SK-N-SH (cell line): Measurements from ENCODE around the gene TRMT44. TPM values are rescaled to one million over a fixed set of nuclear protein-coding genes. Genes with fewer than 3 reads are reported as not detected.

Experiments used
- CTCF ChIA-PET: fragments of 300-600, 350-600 bp; formaldehyde crosslinking; extraction: SDS; loops from one replicate; lab custom pipeline; 2021; lab: Yijun Ruan, JAX
- POLR2A ChIA-PET: fragments of 350-600 bp; sonication (Branson Sonifier 250); formaldehyde crosslinking; extraction: SDS; loops from one replicate; lab custom pipeline; 2020; ENCODE audit warnings: antibody characterized with exemption, inconsistent platforms; lab: Yijun Ruan, JAX
- DNase-seq: peaks from one replicate; pipeline ENCODE4 v3.0.0; 2012
- H2AFZ ChIP-seq: fragments of 200-600 bp; sonication (generic); 2 replicates; pipeline ENCODE4 v1.8.1; 2016; ENCODE audit warnings: antibody characterized with exemption, mild to moderate bottlenecking, low read depth
- H3F3A ChIP-seq: fragments of 200-600 bp; sonication (generic); replicated peaks from 2 replicates; pipeline ENCODE3; 2016; ENCODE audit warnings: antibody characterized with exemption, mild to moderate bottlenecking; ENCODE audit not compliant: insufficient read depth
- H3K27ac ChIP-seq, 2 experiments: fragments of 200-500 bp in 1 of 2; fragments of 200-600 bp in 1 of 2; sonication (Bioruptor generic) in 1 of 2; sonication (generic), shearing (Covaris generic) in 1 of 2; 2 replicates each; pipeline versions ENCODE4 v1.5.1 to v1.6.1; 2014 to 2016; ENCODE audit warnings: low read depth in 2 of 2, inconsistent platforms in 1 of 2, low read length in 1 of 2, mild to moderate bottlenecking in 1 of 2, mixed read lengths in 1 of 2
- H3K27me3 ChIP-seq: fragments of 200-600 bp; sonication (generic), shearing (Covaris generic); 2 replicates; pipeline ENCODE4 v1.6.1; 2016; ENCODE audit warnings: mixed run types; ENCODE audit not compliant: insufficient read depth
- H3K36me3 ChIP-seq, 2 experiments: fragments of 200-500 bp in 1 of 2; fragments of 200-600 bp in 1 of 2; sonication (Bioruptor generic) in 1 of 2; sonication (generic) in 1 of 2; replicated peaks in 1 of 2; 2 replicates each; pipeline versions ENCODE3 to v1.5.1; 2014 to 2016; ENCODE audit warnings: low read length in 1 of 2, mild to moderate bottlenecking in 1 of 2; ENCODE audit not compliant: insufficient read depth in 2 of 2, control insufficient read depth in 1 of 2
- H3K4me1 ChIP-seq, 2 experiments: fragments of 200-500 bp in 1 of 2; fragments of 200-600 bp in 1 of 2; sonication (Bioruptor generic) in 1 of 2; sonication (generic), shearing (Covaris generic) in 1 of 2; 2 replicates each; pipeline versions ENCODE4 v1.5.1 to v1.6.1; 2014 to 2016; ENCODE audit warnings: low read depth in 1 of 2, low read length in 1 of 2, mixed run types in 1 of 2; ENCODE audit not compliant: insufficient read depth in 2 of 2, control insufficient read depth in 1 of 2
- H3K4me2 ChIP-seq: fragments of 200-600 bp; sonication (generic), shearing (Covaris generic); 2 replicates; pipeline ENCODE4 v1.6.1; 2017; ENCODE audit warnings: mixed run types
- H3K4me3 ChIP-seq, 2 experiments: fragments of 200-500 bp in 1 of 2; fragments of 200-600 bp in 1 of 2; sonication (Bioruptor generic) in 1 of 2; sonication (generic), shearing (Covaris generic) in 1 of 2; 2 replicates each; pipeline versions ENCODE4 v1.5.1 to v1.8.1; 2014 to 2016; ENCODE audit warnings: low read depth in 2 of 2, inconsistent platforms in 1 of 2, low read length in 1 of 2, mild to moderate bottlenecking in 1 of 2, mixed read lengths in 1 of 2, moderate library complexity in 1 of 2
- H3K79me2 ChIP-seq: fragments of 200-600 bp; sonication (generic); 2 replicates; pipeline ENCODE4 v1.8.1; 2017; ENCODE audit warnings: mild to moderate bottlenecking; ENCODE audit not compliant: insufficient read depth
- H3K9ac ChIP-seq: fragments of 200-600 bp; sonication (generic); 2 replicates; pipeline ENCODE4 v1.6.1; 2017; ENCODE audit warnings: mixed run types
- H3K9me2 ChIP-seq: fragments of 200-600 bp; sonication (generic); 2 replicates; pipeline ENCODE4 v1.6.1; 2017; ENCODE audit warnings: mixed run types
- H3K9me3 ChIP-seq: fragments of 200-600 bp; sonication (generic); 2 replicates; pipeline ENCODE4 v1.6.1; 2017; ENCODE audit warnings: mixed run types, mild to moderate bottlenecking, moderate library complexity
- H4K20me1 ChIP-seq: fragments of 200-600 bp; sonication (generic); 2 replicates; pipeline ENCODE4 v1.6.1; 2017; ENCODE audit warnings: mild to moderate bottlenecking, mixed run types; ENCODE audit not compliant: insufficient read depth
- ELF1 ChIP-seq: IDR thresholded peaks from 2 replicates; pipeline ENCODE4 v1.4.0; 2012
- EZH2phosphoT487 ChIP-seq: fragments of 200-600 bp; sonication (generic); IDR thresholded peaks from 2 replicates; pipeline ENCODE4 v1.6.1; 2017; ENCODE audit warnings: low read depth, mixed run types, mild to moderate bottlenecking, antibody characterized with exemption, moderate library complexity, borderline replicate concordance
- FOXJ3 ChIP-seq: sonication (generic); formaldehyde crosslinking; IDR thresholded peaks from 2 replicates; pipeline ENCODE4 v1.5.1; 2020; ENCODE audit warnings: mild to moderate bottlenecking, missing genetic modification reagents
- GABPA ChIP-seq: IDR thresholded peaks from 2 replicates; pipeline ENCODE4 v1.4.0; 2012; ENCODE audit warnings: low read depth, mild to moderate bottlenecking
- GATA2 ChIP-seq: sonication (generic); formaldehyde crosslinking; IDR thresholded peaks from 2 replicates; pipeline ENCODE4 v1.5.0; 2020; ENCODE audit warnings: mild to moderate bottlenecking, missing genetic modification reagents
- JUND ChIP-seq: IDR thresholded peaks from 2 replicates; pipeline ENCODE4 v1.4.0; 2012
- MXI1 ChIP-seq: IDR thresholded peaks from 2 replicates; pipeline ENCODE4 v1.6.1; 2012; ENCODE audit warnings: mild to moderate bottlenecking, low read depth, low read length, improper control_type of control experiment
- NFIC ChIP-seq: IDR thresholded peaks from 2 replicates; pipeline ENCODE4 v1.4.0; 2012; ENCODE audit warnings: borderline replicate concordance
- RAD21 ChIP-seq: IDR thresholded peaks from 2 replicates; pipeline ENCODE4 v1.6.1; 2012; ENCODE audit warnings: mild to moderate bottlenecking, low read length
- RCOR1 ChIP-seq: fragments of 150-350 bp; IDR thresholded peaks from 2 replicates; pipeline ENCODE4 v1.6.1; 2017; ENCODE audit warnings: antibody characterized with exemption, low read length
- SMC3 ChIP-seq: IDR thresholded peaks from 2 replicates; pipeline ENCODE4 v1.6.1; 2012; ENCODE audit warnings: low read depth, low read length, improper control_type of control experiment
- TAF1 ChIP-seq: IDR thresholded peaks from 2 replicates; pipeline ENCODE4 v1.6.1; 2012; ENCODE audit warnings: low read depth, mild to moderate bottlenecking, low read length, moderate library complexity, borderline replicate concordance
- TCF12 ChIP-seq: IDR thresholded peaks from 2 replicates; pipeline ENCODE4 v1.4.0; 2012
- WGBS: methylation state at CpG from one replicate; pipeline ENCODE4 v1.1.6; 2017; ENCODE audit warnings: low lambda C conversion rate; 5-methylcytosine and 5-hydroxymethylcytosine counted together
- polyA plus RNA-seq, 3 experiments: library from polyadenylated mRNA; depleted of rRNA; stranded (reverse); fragments of >200 nt; gene quantifications; 2 replicates each; pipeline ENCODE4 v1.2.3, GENCODE V29; 2012
- TF ChIP-seq, protein P1 (sequence below): fragments of 200-600 bp; sonication (generic); IDR thresholded peaks from 2 replicates; pipeline ENCODE4 v1.6.1; 2017; ENCODE audit warnings: antibody characterized with exemption, mild to moderate bottlenecking, moderate library complexity
- TF ChIP-seq, protein P2 (sequence below): IDR thresholded peaks from 2 replicates; pipeline ENCODE4 v1.4.0; 2012; ENCODE audit warnings: low read depth, borderline replicate concordance
- TF ChIP-seq, protein P3 (sequence below): IDR thresholded peaks from 2 replicates; pipeline ENCODE4; 2012
- TF ChIP-seq, protein P4 (sequence below): IDR thresholded peaks from 2 replicates; pipeline ENCODE4 v1.6.1; 2012; ENCODE audit warnings: mild to moderate bottlenecking, low read depth, low read length, moderate library complexity
- TF ChIP-seq, protein P5 (sequence below): IDR thresholded peaks from 2 replicates; pipeline ENCODE4 v1.4.0; 2012; ENCODE audit warnings: low read depth

The TRMT44 gene
- polyA plus RNA-seq, 1 of the 3 experiments (the other 2 are of a cell fraction): 6.0 TPM

DNA sequence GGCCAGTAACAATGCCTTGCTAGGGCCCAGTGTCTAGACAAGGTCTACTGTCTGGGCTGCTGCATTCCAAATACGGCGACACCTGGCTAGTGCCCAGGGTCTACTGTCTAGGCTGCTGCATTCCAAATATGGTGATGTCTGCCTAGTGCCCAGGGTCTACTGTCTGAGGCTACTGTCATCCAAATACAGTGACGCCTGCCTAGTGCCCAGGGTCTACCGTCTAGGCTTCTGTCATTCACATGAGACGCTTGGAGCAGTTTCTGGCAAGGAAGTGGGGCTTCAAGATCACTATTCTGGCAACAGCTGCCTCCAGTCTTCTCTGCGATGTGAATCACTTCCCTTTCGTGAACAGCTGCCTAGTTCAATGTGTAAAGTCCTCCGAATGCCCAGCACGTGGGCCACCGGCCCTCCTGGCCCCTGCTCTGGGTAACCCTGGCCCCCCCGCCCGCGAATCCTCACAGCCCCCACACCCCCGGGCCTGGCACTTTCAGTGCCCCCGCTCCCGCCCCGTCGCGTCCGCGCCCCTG lies 12.8 kb upstream of the TRMT44 start:
- no peaks in the 10 kb centered on the region for H3K27me3 ChIP-seq
- TF ChIP-seq ELF1 (no peak), GATA2 (CRISPR knock-in tag) (no peak), FOXJ3 (CRISPR knock-in tag) (no peak), NFIC (no peak)
- peak overlapping the region; percentile 71 for H3K9ac ChIP-seq
- H3K9me2 ChIP-seq: no peaks in the 10 kb centered on the region
- H3F3A ChIP-seq: no peaks in the 10 kb centered on the region
- no peaks in the 10 kb centered on the region for H3K36me3 ChIP-seq
- peak overlapping the region; percentile 71; the same call in 1 of the 2 replicates for H2AFZ ChIP-seq
- peak overlapping the region; percentile 87 for H3K4me2 ChIP-seq
- H3K79me2 ChIP-seq: peaks cover 11% of the 10 kb centered on the region
- no peaks in the 10 kb centered on the region for H4K20me1 ChIP-seq
- no peaks in the 10 kb centered on the region for H3K9me3 ChIP-seq
- ChIA-PET CTCF (interaction anchor here (0.7 to 2.5 kb wide), 14 partner anchors 8 to 626 kb away, joined by 3 to 12 read pairs (median 4); no protein-coding TSS in a partner anchor), POLR2A (interaction anchor here (1.0 to 1.5 kb wide), 5 partner anchors 11 to 185 kb away, joined by 3 to 12 read pairs (median 3); partner anchors contain the start of genes ACOX3 and TRMT44)
- peaks cover 0 to 12% of the 10 kb centered on the region in 2 experiments; a peak in 1 of 4 replicates for H3K4me1 ChIP-seq
- peak; percentile 39 for DNase-seq
- H3K4me3 ChIP-seq: peak overlapping the region; percentile 80 to 90
- WGBS: 3% methylated on average over 16 of the region's 21 CpGs
- H3K27ac ChIP-seq: peak overlapping the region; percentile 40 to 69

DNA sequence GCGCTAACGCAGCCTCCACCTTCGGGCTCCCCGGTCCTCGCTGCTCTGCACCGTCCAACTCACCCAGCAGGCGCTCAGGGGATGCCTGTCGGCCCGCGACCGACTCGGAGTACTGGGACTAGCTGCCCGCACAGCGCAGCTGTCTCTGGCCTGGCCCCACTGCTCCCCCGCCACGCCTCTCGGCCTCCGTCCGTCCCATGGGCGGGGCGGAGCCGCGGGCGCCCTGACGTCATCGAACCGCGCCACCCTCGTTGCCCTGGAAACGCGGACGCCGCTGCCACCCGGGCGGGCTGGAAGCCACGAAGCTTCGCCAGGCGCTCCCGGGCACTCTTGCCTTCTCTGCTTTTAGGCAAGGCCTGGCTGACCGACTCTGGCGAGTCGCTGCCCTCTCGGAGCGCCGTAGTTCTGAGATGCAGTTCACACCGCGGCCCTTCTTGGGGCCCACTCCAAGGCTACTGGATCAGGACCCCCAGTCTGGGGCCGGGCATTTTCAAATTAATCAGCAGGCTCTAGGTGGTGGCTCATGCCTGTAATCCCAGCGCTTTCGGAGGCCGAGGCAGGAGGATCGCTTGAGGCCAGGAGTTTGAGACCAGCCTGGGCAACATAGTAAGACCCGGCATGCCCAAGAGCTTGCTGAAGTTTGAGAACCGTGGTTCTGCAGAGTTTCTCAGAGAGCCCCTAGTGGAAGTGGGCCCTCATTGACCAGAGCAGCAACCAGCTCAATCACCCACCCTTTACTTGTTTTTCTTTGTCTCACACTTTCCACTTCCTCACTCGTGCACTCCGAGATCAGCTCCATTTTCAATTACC lies 12.1 kb upstream of the TRMT44 start:
- H3F3A ChIP-seq: no peaks in the 10 kb centered on the region
- no peaks in the 10 kb centered on the region for H4K20me1 ChIP-seq
- H3K27ac ChIP-seq: peak overlapping the region; percentile 47 to 69
- peak; percentile 97 for TF ChIP-seq MXI1
- TF ChIP-seq, protein P1, sequence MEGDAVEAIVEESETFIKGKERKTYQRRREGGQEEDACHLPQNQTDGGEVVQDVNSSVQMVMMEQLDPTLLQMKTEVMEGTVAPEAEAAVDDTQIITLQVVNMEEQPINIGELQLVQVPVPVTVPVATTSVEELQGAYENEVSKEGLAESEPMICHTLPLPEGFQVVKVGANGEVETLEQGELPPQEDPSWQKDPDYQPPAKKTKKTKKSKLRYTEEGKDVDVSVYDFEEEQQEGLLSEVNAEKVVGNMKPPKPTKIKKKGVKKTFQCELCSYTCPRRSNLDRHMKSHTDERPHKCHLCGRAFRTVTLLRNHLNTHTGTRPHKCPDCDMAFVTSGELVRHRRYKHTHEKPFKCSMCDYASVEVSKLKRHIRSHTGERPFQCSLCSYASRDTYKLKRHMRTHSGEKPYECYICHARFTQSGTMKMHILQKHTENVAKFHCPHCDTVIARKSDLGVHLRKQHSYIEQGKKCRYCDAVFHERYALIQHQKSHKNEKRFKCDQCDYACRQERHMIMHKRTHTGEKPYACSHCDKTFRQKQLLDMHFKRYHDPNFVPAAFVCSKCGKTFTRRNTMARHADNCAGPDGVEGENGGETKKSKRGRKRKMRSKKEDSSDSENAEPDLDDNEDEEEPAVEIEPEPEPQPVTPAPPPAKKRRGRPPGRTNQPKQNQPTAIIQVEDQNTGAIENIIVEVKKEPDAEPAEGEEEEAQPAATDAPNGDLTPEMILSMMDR: peak; percentile 61
- no peak for TF ChIP-seq RAD21
- TF ChIP-seq RCOR1: no peak
- peak; percentile 62; the same call in 1 of the 2 replicates for TF ChIP-seq TAF1
- TF ChIP-seq JUND: no peak
- TF ChIP-seq, protein P2, sequence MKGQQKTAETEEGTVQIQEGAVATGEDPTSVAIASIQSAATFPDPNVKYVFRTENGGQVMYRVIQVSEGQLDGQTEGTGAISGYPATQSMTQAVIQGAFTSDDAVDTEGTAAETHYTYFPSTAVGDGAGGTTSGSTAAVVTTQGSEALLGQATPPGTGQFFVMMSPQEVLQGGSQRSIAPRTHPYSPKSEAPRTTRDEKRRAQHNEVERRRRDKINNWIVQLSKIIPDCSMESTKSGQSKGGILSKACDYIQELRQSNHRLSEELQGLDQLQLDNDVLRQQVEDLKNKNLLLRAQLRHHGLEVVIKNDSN: no peak
- TF ChIP-seq, protein P3, sequence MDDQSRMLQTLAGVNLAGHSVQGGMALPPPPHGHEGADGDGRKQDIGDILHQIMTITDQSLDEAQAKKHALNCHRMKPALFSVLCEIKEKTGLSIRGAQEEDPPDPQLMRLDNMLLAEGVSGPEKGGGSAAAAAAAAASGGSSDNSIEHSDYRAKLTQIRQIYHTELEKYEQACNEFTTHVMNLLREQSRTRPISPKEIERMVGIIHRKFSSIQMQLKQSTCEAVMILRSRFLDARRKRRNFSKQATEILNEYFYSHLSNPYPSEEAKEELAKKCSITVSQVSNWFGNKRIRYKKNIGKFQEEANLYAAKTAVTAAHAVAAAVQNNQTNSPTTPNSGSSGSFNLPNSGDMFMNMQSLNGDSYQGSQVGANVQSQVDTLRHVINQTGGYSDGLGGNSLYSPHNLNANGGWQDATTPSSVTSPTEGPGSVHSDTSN: peak; percentile 9; the same call in 1 of the 2 replicates
- TF ChIP-seq, protein P4, sequence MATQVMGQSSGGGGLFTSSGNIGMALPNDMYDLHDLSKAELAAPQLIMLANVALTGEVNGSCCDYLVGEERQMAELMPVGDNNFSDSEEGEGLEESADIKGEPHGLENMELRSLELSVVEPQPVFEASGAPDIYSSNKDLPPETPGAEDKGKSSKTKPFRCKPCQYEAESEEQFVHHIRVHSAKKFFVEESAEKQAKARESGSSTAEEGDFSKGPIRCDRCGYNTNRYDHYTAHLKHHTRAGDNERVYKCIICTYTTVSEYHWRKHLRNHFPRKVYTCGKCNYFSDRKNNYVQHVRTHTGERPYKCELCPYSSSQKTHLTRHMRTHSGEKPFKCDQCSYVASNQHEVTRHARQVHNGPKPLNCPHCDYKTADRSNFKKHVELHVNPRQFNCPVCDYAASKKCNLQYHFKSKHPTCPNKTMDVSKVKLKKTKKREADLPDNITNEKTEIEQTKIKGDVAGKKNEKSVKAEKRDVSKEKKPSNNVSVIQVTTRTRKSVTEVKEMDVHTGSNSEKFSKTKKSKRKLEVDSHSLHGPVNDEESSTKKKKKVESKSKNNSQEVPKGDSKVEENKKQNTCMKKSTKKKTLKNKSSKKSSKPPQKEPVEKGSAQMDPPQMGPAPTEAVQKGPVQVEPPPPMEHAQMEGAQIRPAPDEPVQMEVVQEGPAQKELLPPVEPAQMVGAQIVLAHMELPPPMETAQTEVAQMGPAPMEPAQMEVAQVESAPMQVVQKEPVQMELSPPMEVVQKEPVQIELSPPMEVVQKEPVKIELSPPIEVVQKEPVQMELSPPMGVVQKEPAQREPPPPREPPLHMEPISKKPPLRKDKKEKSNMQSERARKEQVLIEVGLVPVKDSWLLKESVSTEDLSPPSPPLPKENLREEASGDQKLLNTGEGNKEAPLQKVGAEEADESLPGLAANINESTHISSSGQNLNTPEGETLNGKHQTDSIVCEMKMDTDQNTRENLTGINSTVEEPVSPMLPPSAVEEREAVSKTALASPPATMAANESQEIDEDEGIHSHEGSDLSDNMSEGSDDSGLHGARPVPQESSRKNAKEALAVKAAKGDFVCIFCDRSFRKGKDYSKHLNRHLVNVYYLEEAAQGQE: peak; percentile 47; the same call in 1 of the 2 replicates
- no peak for TF ChIP-seq SMC3
- TF ChIP-seq GABPA: no peak
- TF ChIP-seq, protein P5, sequence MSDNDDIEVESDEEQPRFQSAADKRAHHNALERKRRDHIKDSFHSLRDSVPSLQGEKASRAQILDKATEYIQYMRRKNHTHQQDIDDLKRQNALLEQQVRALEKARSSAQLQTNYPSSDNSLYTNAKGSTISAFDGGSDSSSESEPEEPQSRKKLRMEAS: peak; percentile 41
- 0 out of 2 replicates have a peak, but pooled peaks have one; percentile 6 for TF ChIP-seq TCF12
- TF ChIP-seq EZH2phosphoT487: no peak

More for the DNA sequence above, 12.1 kb upstream of the TRMT44 start:
- ChIA-PET CTCF (interaction anchor here (0.7 to 2.5 kb wide), 23 partner anchors 9 to 626 kb away, joined by 3 to 12 read pairs (median 4); partner anchors contain the start of genes ACOX3 and TRMT44), POLR2A (interaction anchor here (1.0 to 1.5 kb wide), 5 partner anchors 10 to 186 kb away, joined by 3 to 12 read pairs (median 3); partner anchors contain the start of genes ACOX3 and TRMT44)
- H3K4me2 ChIP-seq: peak overlapping the region; percentile 87
- H3K4me1 ChIP-seq: peaks cover 0 to 16% of the 10 kb centered on the region in 2 experiments; a peak in 1 of 4 replicates
- peak overlapping the region; percentile 80 to 90 for H3K4me3 ChIP-seq
- H2AFZ ChIP-seq: peak overlapping the region; percentile 88
- H3K9me2 ChIP-seq: no peaks in the 10 kb centered on the region
- peak; percentile 99 for DNase-seq
- peaks cover 11% of the 10 kb centered on the region for H3K79me2 ChIP-seq
- H3K9ac ChIP-seq: peak overlapping the region; percentile 71
- under 1% methylated on average over 28 of the region's 56 CpGs for WGBS
- no peaks in the 10 kb centered on the region for H3K27me3 ChIP-seq
- H3K9me3 ChIP-seq: no peaks in the 10 kb centered on the region
- no peaks in the 10 kb centered on the region for H3K36me3 ChIP-seq
